GM19328 (cell line): Measurements from ENCODE around the gene ADGRA1.

Source experiments
- ATAC-seq: cut with Tn5 transposase; IDR thresholded peaks from one replicate; pipeline ENCODE4 v1.9.1; 2021; ENCODE audit warnings: mild to moderate bottlenecking, moderate library complexity; ENCODE audit not compliant: unreplicated experiment

ADGRA1 gene

DNA sequence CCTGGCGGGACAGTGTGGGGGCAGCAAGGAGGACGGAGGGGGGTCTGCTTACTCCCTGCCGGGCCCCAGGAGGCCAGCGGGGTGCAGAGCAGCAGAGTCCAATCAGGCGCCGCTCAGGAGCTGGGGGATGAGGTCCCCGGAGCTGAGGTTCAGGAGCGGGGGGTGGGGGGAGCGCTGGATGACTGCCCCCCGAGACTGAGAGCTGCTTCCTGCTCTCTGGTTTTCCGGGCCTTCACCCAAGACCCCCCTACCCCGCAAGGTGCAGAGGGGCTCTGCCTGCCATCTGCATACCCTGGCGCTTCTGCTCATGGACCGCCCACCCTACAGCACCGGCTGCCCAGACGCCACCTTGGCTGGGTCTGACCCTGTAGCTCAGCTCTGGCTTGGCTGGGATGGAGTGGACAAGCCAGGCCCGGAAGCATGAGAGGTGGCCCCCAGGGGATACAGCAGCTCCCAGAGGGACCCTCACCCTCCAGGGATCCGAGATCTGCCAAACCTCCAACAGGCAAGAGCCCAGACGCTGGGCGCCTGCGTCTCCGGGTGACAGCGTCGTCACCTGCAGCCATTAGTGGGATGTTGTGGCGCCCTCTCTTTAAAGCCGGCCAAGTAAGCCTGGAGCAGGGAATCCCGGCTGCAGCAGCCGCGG lies 73.2 kb downstream of the ADGRA1 start:
- ATAC-seq: no peak

DNA sequence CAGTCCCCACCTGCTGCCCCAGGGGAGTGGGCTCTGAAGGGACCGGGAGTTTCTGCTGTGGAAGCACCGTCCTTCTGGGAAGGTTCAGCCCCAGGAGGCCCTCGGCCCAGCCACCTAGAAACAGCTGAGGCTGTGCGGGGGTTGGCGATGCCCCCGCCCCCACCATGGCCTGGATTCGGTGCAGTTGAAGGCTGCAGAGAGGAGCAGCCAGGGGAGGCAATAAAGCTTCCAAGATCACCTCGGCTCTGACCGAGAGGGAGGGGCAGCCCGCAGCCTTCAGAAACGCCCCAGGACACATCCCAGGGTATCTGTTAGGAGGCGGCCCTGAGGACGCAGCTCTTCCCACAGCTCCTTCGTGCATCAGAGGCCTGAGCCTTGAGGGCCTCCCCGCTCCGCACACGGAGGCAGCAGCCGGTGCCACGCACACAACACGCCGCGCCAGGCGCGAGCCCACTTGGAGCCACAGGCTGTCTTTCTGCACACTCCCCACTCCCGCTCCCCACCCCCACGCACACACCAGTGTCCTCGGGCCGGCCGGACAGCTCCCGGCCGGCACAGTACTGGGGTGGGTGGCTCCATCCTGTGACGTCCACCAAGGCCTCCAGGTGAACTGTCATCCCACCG lies 73.9 kb downstream of the ADGRA1 start:
- ATAC-seq: no peak

DNA sequence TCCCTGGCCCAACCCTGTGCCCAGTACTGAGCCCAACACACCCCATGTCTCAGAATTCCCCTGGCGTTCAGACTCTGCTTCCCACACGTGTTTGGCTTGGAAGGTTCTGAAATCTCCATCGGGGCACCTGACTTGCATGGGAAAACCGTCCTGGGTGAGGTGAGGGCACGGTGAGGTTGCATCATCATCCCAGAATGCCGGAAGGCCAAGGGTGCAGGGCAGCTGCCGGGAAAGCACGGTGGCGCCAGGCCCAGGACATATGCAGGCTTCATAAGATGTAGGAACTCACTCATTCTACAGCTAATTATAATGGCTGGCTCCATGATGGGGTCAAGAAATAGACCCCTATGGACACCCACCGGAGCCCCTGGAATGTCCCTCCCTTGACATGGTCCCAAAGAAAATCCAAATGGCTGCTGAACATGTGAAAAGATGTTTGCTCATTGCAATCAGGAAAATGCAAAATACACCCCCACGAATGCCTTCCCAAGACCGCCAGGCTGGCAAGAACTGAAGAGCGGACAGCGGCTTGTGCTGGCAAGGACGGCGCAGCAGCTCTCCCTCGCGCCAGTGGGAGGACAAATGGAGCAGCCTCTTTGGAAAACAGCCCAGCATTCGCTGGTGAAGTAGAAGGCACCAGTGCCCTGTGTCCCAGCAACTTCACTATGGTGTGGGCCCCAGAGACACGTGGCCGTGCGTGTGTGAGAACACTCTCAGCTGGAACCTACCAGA lies 74.6 kb downstream of the ADGRA1 start:
- ATAC-seq: no peak

DNA sequence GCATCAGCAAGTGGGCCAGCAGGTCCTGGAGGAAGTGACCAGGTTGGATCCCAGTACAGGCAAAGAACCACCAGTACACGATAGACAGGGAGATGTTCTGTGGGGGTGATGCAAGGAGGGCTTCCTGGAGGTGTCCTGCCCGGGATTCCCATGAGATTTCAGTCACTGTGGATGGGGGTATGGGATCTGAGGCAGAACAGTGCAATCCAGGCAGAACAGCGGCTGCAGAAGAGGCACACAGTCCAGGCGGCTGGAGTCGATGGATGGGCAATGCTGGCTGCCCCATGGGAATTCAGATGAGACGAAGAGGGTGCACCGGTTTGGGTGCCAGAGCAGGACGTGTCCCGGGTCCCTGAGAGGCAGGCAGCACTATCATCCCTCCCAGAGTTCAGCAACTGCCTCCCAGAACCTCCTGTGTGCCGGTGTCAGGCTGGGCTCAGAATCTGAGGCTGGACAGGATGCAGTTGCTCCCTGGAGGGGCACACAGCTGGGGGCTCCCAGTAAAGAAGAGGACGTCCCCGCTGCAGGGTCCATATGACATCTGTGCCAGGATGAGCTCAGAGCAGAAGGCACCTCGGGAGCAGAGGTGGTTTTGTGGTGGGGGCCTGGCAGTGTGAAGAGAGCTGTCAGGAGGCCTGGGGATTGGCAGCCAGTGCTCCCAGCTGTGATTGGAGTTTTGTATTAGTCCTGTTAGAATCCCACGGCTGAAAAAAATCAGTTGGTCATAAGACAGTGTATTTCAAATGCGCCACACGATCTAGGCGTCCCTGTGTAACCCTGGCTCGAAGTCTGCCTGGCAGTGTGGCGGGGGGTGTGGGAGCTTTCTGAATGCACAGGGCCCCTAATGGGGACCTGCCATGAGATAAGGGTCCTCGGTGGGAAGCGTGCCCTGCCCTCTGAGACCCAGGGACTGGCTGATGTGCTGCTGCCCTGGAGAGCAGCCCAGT lies 75.5 kb downstream of the ADGRA1 start:
- no peak for ATAC-seq

DNA sequence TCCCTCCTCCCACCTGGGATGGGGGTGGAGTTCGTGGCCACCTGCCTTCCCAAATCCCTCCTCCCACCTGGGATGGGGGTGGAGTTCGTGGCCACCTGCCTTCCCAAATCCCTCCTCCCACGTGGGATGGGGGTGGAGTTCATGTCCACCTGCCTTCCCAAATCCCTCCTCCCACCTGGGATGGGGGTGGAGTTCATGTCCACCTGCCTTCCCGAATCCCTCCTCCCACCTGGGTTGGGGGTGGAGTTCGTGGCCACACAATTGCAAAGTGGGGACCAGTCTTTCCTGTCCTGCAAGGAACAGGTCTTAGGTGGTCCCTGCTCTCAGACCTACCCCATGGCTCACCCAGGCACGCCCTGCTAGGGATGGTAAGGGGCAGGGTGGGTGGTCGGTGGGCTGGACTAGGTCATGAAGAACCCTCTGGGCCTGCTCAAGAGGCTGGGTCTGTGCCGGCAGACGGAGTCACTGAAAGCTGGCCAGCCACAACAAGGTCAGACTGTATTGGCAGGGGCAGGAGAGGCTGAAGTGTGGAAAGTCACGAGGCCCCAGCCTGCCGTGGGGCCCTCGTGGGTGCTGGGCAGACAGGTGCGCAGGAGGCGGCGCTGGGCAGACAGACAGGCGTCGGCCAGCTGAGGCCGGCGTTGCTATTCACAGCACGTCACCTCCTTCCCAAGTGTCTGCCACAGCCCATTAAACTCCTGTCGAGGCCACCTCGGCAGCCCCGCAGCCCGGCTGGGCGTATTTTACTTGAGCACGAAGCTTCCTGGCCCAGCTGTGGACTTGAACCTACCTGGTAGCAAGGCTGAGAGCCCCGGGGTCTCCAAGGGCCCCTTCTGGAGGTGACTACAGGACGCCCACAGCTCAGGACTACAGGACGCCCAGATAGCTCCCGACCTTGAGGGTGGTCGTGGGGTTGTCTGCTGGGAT lies 76.4 kb downstream of the ADGRA1 start:
- ATAC-seq: no peak

DNA sequence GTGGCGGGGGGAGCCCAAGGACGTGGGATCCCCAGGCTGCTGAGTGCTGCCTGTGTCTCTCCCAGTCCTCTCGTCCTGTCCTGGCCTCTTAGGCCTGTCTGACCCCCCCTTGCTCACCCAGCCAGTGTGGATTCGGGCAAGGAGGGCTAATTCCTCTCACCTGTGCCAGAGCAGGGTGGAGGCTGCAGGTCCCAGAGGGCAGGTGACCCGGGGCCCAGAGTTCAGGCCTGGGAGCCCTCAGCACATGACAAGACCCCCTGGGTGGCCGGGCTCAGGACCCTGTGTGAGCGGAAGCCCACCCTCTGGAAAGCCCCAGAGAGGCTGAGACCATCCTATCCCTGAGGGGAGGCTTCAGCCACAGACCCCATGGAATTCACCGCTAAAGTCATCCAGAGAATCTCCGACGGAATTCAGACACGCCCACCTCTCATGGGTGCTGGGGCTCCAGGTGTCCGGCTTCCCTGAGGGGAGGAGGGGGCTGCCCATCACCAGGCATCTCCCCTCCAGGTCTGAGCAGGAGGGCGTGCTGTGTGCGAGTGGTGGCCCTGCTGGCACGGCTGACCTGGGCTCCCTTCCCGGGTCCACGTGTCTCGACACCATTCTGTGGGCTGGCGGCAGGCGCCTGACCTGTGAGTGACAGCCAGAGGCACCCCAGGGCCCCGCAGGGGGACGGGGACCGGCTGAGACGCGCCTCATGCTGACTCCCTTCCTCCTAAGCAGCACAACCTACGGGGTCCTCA lies 77.3 kb downstream of the ADGRA1 start:
- ATAC-seq: no peak

DNA sequence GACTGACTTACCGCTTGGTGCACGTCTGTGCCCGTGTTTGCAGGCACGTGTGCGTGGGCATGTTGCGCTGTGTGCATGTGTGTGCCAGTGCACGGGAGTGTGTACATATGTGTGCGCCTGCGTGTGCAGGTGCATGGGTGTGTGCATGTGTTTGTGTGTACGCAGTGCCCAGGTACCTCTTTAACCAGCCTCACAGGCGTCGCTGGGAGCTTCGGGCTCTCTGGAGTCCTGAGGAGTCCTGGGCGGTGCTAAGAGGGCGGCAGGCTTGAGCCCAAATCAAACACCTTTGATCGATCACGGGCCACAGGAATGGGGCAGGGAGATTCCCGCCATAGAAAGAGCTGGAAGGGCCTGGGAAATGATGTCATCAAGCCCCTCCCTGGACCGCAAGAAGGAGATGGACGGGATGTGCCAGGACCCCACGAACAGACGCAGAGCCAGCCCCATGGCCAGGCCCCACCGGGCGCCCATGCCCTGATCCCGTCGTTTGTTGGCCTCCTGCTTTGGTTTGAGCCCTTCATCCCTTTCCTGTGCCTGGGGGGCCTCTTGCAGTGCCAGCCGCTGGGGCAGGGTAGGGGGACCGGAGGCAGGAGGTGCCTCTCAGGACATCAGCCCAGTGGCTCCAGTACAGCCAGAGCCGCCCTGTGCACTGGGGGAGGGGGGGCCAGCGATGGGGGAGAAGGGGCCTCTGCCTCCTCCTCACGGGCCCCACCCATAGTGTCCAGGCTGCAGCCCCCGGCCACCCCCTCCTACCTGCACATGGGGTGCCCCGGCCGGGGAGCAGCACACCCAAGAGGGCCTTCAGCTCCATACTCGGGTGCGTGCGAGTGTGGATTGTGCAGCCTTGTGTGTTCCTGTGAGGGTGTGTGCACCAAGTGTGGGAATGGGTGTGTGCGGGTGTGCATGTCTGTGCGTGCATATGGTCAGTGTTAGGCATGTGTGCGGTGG lies 78.1 kb downstream of the ADGRA1 start:
- no peak for ATAC-seq

DNA sequence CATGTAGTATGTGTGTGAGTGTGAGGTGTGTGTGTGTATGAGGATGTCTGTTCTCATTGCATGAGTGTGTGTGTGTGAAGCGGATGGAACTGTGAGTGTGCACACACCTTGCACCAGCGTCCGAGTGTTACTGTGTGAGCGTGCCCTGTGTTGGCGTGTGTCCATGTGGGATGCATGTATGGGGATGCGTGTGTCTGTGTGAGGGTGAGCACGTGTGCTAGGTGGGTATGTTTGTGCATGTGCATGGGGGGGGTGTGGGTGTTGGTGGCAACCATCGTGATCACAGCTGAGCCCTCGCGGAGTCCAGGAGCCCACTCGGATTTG lies 78.7 kb downstream of the ADGRA1 start:
- no peak for ATAC-seq

DNA sequence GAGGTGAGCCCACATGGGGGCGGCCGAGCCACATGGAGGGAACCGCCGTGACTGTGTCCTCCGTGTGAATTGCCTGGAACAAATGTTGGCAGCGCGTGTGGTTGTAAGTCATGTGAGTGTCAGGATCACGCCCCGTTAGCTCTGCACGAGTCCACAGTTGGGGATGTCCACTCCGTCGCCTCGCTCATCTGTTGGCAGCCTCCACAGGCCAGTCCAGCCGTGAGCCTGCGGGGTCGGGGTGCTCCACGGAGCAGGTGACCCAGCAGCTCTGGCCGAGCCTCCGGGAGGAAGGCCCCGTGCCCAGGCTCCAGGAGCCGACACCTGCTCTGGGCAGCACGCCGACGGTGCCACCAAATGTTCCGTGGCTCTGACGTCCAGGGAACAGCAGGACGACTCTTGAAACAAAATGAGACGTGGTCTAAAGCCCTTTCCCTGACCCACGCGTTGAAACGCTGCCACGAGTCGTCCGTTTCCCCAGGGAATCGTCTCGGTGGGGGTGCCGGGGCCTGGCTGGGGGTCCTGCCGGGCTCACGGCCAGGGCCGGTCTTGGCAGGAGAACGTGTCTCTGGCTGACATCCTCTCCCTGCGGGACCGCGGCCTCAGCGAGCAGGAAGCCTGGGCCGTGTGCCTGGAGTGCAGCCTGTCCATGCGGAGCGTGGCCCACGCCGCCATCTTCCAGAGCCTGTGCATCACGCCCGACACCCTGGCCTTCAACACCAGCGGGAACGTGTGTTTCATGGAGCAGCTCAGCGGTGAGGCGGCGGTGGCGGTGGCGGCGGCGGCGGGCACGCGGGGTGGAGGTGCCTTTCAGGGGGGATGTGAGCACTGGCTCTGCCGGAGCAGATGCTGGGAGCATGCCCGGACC lies 79.3 kb downstream of the ADGRA1 start:
- ATAC-seq: no peak

DNA sequence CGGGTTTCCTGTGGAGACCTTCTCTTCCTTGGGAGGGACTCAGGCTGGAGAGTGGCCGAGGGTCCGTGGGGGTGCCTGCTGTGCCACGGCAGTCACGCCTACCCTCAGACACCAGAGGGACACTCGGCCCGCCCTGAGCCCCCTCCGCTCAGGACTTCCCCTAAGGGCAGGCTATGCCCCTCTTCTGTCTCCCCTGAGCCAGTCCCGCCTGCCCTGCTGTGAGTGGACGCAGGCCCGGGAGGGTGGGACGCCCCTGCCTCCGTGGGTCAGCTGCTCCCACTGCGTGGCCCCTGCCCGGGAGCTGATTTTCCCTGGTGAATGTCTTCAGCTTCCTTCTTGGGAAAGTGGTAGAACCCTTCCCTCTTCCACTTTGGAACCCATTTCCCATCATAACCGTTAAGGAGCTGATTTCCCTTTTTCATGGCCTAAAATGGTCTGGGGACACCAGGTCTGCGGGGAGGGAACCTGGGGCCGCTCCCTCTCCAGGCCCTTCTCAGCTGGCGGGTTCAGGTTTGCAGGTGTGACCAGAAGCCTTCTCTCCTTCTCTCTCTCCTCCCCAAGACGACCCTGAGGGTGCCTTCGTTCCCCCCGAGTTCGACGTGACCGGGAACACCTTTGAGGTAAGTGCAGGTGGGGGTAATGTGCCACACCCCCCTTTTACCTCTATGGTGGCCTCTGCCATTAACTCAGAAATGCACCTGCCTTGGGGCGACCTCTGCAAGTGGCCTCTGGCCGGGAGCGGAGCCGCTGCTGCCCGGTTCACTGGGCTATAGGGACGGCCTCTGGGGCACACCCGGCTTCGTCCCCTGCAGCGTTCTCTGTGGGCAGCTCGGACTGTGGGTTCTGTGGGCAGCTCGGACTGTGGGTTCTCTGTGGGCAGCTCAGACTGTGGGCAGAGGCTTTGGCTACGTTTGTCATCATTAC lies 80.2 kb downstream of the ADGRA1 start:
- no peak for ATAC-seq

DNA sequence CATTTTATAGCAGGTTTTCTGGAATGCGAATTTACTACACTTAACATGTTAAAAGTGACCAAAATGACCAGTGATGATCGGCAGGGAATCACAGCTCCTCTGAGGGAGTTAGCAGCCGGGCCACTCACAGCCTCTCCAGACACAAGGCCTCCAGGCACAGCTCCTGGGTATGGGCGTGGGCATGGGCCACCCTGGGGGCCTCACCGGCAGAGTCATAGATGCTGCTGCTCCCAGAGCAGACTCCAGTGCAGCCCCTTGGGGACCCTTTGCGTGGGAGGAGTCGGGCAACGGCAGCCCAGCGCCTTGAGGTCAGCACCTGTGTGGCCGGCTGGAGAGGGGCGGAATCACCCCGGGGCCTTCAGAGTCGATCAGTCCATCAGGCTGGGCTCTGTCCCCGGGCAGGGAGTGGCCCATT lies 80.9 kb downstream of the ADGRA1 start:
- no peak for ATAC-seq

DNA sequence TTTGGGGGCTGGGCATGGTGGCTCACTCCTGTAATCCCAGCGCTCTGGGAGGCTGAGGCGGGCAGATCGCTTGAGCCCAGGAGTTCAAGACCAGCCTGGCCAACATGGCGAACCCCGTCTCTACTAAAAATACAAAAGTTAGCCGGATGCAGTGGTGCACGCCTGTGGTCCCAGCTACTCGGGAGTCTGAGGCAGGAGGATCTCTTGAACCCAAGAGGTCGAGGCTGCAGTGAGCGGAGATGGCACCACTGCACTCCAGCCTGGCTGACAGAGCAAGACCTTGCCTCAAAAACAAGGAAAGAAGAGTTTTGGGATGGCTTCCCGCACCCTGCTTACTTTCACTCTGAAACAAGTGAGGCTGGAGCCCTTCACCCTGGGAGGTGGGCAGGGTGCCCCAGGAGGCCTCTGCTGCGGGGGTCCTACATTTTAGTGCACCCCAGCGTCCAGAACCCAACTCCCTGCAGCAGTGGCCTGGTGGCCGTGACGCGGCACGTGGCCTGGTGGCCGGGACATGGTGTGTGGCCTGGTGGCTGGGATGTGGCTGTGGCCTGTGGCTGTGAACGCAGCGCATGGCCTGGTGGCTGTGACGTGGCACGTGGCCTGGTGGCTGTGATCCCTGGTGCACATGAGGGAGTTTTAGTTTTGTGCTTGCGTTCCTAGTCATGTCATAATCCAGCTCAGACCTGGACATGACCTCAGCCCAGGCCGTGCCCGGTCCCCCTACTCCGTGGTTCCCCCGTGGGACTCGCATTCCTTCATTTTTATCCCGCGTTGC lies 81.6 kb downstream of the ADGRA1 start:
- ATAC-seq: no peak

DNA sequence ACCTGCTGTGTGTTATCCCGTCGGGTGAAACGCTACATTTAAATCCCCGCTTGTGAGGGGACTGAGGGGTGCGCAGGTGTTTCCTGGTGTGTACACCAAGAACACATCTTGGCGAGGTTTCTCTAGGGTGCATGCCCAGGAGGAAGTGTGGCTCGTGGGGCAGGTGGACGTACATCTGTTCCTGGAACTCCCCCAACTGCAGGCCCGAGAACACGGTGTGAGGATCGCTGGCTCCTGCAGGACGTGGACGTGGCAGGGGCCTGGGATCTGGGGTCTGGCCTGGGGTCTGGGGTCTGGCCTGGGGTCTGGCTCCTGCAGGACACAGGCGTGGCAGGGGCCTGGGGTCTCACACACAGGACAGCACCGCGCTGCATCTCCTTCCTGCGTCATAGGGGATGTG lies 82.4 kb downstream of the ADGRA1 start:
- ATAC-seq: no peak

DNA sequence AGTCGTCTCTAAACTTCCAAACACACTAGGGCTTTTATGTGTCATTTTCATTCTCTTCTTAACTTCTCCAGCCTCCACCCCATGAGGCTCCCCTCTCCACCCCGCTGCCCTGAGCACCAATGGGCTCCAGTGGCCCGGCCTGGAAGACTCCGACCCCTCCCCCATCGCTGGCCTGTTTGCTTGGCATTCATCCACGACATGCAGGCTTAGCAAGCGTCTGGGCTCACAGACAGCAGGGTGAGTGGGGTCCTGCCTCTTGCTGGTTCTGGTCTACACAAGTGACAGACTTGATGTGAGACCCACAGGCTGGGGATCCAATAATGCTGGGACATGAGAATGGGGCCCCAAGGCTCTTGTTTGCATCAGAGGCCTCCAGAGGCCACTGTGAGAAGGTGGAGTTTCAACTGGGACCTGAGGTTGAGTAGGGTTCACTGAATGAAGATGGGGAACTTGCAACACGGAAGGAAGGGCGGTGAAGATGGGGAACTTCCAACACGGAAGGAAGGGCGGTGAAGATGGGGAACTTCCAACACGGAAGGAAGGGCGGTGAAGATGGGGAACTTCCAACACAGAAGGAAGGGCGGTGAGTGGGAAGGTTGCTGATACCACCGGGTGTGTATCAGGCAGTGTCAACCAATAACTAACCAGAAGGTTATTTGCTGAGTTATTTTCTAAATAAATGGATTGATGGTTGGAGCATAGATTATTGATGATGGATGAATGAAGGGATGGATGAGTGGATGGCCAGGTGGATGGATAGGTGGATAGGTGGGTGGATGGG lies 86.3 kb downstream of the ADGRA1 start:
- ATAC-seq: no peak

DNA sequence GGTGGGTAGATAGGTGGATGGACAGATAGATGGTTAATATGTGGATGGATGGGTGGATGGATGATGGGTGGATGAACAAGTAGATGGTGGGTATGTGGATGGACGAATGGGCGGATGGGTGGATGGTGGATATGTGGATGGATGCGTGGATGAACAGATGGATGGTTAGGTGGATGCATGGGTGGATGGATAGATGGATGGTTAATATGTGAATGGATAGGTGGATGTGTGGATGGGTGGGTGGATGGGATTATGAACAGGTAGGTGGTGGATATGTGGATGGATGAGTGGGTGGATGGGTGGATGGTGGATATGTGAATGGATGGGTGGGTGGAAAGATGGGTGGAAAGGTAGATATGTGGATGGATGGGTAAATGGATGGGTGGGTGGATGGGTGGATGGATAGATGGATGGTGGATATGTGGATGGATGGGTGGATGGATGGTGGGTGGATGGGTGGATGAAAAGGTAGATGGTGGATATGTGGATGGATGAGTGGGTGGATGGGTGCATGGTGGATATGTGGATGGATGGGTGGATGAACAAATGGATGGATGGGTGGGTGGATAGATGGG lies 87.1 kb downstream of the ADGRA1 start:
- no peak for ATAC-seq
